GM18511 (cell line): ENCODE measurements around the gene NAAA.
A peak's percentile ranks its signal among the peaks of the same experiment; 100 is the strongest.
"Not testable (repeated sequence)": the region's sequence is repeated elsewhere in the genome, so short reads cannot be mapped to it uniquely, and the experiment has no call there.

Source experiments
- ATAC-seq: cut with Tn5 transposase; IDR thresholded peaks from one replicate; pipeline ENCODE4 v1.9.1; 2021; ENCODE audit warnings: mild to moderate bottlenecking, moderate library complexity; ENCODE audit not compliant: unreplicated experiment

NAAA gene

GRCh38 chr4:75940692-75941253, at the start of gene NAAA:
Gene NAAA (minus strand): TSS chr4:75941013. CDS start chr4:75940949, 64 bp downstream.
- peak; percentile 79 for ATAC-seq

GRCh38 chr4:75989846-75990528, 49.2 kb upstream of the NAAA start:
- peak; percentile 3 for ATAC-seq

GRCh38 chr4:75985116-75985515, 44.3 kb upstream of the NAAA start:
- no peak for ATAC-seq

GRCh38 chr4:75980576-75980975, 39.8 kb upstream of the NAAA start:
- ATAC-seq: no peak

GRCh38 chr4:75976177-75976576, 35.4 kb upstream of the NAAA start:
- ATAC-seq: no peak

GRCh38 chr4:75973766-75974165, 33.0 kb upstream of the NAAA start:
- ATAC-seq: no peak

- ATAC-seq: no peak
These were observed 27.3 kb upstream of the NAAA start for GRCh38 chr4:75968084-75968483.

GRCh38 chr4:75963558-75963957, 22.7 kb upstream of the NAAA start:
- no peak for ATAC-seq

- not testable (repeated sequence) for ATAC-seq
These were observed 21.3 kb upstream of the NAAA start for GRCh38 chr4:75962072-75962471.

GRCh38 chr4:75958546-75958945, 17.7 kb upstream of the NAAA start:
- ATAC-seq: not testable (repeated sequence)

- ATAC-seq: not testable (repeated sequence)
These were observed 14.0 kb upstream of the NAAA start for GRCh38 chr4:75954811-75955210.

GRCh38 chr4:75953509-75953908, 12.7 kb upstream of the NAAA start:
- no peak for ATAC-seq

GRCh38 chr4:75950213-75950815, 9.5 kb upstream of the NAAA start:
- ATAC-seq: no peak

GRCh38 chr4:75948822-75949444, 8.1 kb upstream of the NAAA start:
- ATAC-seq: peak; percentile 84

GRCh38 chr4:75939890-75940691, 722 bp downstream of the NAAA start:
- peak; percentile 77 for ATAC-seq

- ATAC-seq: no peak
These were observed 5.2 kb downstream of the NAAA start for GRCh38 chr4:75935628-75936027.

- no peak for ATAC-seq
These were observed 10.7 kb downstream of the NAAA start for GRCh38 chr4:75930152-75930551.

- not testable (repeated sequence) for ATAC-seq
These were observed 15.9 kb downstream of the NAAA start for GRCh38 chr4:75924916-75925315.

- no peak for ATAC-seq
These were observed 16.4 kb downstream of the NAAA start for GRCh38 chr4:75924309-75924827.

- ATAC-seq: no peak
These were observed 18.2 kb downstream of the NAAA start for GRCh38 chr4:75922588-75922987.

GRCh38 chr4:75921910-75922309, 18.9 kb downstream of the NAAA start:
- ATAC-seq: no peak
